Transverse colon (tissue), 3 donors: Measurements from ENCODE around the gene DCANP1.

Experiments used
- CTCF ChIP-seq, 5 experiments: fragments of 200-600 bp in 3 of 5; fragments of 450-650 bp in 2 of 5; sonication (generic) in 3 of 5; IDR thresholded peaks; 1 replicate in 2 of 5; 2 replicates in 3 of 5; pipeline ENCODE4 v1.5.1; 2016 to 2017; ENCODE audit warnings: antibody characterized with exemption in 5 of 5, inconsistent platforms in 3 of 5, mild to moderate bottlenecking in 2 of 5, moderate library complexity in 1 of 5
- EP300 ChIP-seq: sonication (generic); formaldehyde crosslinking; IDR thresholded peaks from one replicate; pipeline ENCODE4 v1.6.1; 2017; ENCODE audit warnings: antibody characterized with exemption, low read depth
- POLR2A ChIP-seq: fragments of 450-650 bp; IDR thresholded peaks from one replicate; pipeline ENCODE4 v1.6.1; 2016; ENCODE audit warnings: antibody characterized with exemption, mild to moderate bottlenecking, moderate library complexity

GRCh38 chr5:135436951-135437418 is 10.2 kb downstream of the DCANP1 start:
- TF ChIP-seq POLR2A (no peak), CTCF (IDR thresholded peaks at IDR 0.05) (no peak), EP300 (no peak)
